ENCODE measurements around the gene ANP32D.
"Not testable (repeated sequence)": the region's sequence is repeated elsewhere in the genome, so short reads cannot be mapped to it uniquely, and the experiment has no call there.

ANP32D gene

DNA sequence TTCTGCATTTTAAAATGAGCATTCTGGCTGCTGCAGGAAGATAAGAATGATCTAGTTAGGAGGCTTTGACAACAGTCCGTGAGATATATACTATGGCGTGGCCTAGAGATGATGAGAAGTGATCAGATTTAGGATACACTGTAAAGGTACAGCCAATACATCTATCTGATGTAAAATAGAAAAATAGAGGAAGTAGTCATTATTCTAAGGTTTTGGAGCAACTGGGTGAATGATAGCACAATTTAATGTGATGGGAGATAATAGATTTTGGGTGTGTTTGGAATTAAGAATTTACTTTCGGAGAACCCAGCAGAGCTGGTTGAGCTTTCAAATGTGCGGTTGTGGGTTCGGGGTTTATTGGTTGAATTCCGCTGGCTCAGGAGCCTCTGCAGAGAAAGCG, at the start of gene ANP32D:
Gene ANP32D (plus strand): TSS at position 301 of the 400 bp plus-strand sequence. CDS start 106 bp downstream, outside the sequence.
- no peak for DNase-seq (ENCODE audit: low spot score)

DNA sequence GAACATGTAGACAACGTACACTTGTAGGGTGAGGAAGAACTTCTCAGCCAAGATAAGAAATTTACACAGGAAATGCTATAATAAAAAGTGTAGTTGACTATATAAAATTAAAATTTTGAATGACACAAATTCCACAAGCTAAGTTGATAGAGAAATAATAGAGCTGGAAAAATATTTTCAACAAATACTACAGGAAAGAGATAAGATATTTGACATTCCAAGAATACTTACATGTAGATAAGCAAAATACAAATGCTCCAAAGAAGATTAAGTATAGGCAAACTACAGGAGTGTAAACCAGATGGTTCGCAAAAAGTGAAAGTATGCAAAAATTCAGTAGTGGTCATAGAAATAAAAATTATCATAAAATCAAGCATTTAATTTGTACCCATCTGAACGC, 49.2 kb upstream of the ANP32D start:
- no peak for DNase-seq (ENCODE audit: low spot score)

DNA sequence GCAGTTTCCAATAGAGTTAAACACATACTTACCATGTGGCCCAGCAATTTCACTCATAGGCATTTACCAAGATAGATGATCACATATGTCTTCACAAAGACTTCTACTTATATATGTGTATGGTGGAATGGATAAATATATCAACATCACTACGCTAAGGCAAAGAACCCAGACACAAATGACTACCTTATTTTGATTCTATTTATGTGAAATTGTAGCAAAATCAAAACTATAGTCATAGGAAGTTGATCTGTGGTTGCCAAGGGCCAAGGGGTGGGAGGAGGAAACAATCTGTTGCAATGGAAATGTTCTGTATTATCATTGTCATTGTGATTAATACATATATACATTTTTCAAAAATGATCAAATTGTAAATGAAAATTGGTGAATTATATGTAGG, 47.7 kb upstream of the ANP32D start:
- no peak for DNase-seq (ENCODE audit: low spot score)

DNA sequence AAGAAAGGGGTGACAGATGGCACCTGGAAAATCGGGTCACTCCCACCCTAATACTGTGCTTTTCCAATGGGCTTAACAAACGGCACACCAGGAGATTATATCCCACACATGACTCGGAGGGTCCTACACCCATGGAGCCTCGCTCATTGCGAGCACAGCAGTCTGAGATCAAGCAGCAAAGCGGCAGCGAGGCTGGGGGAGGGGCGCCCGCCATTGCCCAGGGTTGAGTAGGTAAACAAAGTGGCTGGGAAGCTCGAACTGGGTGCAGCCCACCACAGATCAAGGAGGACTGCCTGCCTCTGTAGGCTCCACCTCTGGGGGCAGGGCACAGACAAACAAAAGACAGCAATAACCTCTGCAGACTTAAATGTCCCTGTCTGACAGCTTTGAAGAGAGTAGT, 38.3 kb upstream of the ANP32D start:
- DNase-seq (ENCODE audit: low spot score): not testable (repeated sequence)

DNA sequence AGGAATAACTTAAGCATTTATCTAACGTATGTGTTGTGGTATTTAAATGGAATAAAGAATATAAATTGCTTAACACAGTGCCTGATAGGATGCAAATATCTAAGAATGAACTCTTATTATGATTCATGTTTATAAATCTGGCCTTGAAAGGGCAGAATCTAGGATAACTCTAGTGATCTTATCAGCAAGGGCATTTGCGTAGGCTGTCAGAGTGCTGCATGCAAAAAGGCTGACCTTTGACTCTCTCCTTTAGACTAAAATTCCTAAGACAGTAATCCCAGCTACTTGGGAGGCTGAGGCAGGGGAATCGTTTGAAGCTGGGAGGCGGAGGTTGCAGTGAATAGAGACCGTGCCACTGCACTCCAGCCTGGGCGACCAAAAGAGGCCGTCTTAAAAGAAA, 31.3 kb upstream of the ANP32D start:
- no peak for DNase-seq (ENCODE audit: low spot score)

DNA sequence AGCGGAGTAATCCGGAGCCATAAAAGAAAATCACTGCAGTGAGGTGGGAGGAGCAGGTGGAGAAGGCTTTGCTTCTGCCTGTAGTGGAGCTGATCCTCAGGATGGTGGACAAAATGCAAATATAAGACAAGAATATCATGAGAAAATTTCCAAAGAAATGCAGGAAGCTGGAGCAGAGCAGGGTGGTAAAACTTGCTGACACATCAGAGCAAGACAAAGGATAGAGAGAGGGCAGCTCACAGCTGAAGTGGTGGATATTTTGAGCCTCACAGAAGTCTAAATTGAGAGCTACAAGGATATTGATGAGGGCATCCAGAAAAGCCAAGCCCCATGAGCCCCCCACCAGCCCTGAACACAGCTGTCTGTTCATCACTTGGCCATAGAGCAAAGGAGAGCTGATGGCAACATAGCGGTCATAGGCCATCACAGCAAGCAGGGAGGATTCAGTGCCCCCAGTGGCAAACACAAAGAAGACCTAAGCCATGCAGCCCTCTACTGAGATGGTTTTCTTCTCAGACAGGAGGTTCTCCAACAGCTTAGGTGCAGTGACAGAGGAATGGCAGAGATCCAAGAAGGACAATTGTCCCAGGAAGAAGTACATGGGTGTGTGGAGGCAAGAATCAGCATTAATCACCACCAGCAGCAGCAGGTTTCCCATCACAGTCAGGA, 30.0 kb upstream of the ANP32D start:
- peak; percentile 29 for DNase-seq (ENCODE audit: low spot score)

DNA sequence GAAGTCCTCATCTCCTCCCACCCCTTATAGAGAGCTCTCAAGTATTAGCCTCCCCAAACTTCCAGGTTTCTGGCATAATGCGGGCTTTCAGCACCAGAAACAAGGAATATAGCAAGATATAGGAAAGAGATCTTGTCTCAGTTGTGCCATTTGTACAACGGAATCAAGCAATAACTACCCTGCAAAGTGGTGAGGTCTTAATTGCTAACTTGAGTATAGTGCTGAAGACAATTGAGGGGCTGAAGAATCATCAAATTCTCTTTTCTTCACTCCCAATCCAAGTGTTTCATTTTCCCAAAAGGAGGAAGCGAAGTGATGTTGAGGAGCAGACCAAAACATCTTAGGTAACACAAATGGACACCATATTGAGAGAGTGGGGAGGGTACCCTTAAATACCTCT, 26.8 kb upstream of the ANP32D start:
- no peak for DNase-seq (ENCODE audit: low spot score)

DNA sequence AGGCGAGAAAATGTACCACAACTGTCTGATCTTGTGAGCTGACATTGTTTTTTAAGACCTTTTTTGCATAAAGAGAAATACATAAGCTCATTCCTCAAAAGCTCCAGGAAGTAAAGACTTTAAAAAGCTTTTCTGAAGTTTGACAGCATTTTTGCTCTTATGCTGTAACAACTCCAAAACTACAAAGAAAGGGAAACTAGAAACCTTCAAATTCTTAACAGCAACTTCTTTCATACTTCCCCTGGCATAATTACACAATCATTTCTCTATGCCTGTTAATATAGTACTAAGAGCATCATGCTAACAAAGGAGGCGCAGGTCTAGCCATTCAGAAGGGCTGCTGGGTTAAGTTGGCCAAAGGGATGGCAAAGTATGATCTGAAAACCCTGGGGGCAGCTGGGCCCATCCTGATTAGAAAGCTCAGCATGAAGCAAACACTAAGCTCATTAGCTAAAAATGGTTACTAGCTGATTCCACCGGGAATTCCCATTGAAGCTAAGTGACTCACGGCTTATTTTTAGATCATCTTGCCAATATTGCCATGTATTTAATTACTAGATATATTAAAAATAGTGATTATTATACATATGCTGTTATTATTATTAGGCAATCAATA, 26.1 kb upstream of the ANP32D start:
- no peak for DNase-seq (ENCODE audit: low spot score)

DNA sequence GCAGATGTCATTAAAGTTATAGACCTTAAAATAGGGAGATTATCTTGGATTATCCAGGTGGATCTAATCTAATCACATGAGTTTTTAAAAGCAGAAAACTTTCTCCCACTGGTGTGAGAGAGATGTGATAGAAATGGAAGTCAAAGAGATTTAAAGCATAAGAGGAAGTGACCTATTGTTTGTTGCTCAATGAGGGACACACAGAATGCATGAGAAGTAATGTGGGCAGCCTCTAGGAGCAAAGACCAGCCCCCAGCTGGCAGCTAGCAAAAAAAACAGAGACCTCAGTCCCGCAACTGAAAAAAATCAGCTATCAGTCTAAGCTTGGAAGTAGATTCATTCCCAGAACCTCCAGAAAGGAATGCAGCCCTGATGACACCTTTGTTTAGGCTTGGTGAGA, 24.6 kb upstream of the ANP32D start:
- no peak for DNase-seq (ENCODE audit: low spot score)

DNA sequence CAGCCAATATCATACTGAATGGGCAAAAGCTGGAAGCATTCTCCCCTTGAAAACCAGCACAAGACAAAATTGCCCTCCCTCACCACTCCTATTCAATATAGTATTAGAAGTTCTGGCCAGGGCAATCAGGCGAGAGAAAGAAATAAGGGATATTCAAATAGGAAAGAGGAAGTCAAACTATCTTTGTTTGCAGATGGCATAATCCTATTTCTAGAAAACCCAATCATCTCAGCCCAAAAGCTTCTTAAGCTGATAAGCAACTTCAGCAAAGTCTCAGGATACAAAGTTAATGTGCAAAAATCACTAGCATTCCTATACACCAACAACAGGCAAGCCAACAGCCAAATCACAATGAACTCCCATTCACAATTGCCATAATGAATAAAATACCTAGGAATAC, 21.0 kb upstream of the ANP32D start:
- DNase-seq (ENCODE audit: low spot score): no peak

DNA sequence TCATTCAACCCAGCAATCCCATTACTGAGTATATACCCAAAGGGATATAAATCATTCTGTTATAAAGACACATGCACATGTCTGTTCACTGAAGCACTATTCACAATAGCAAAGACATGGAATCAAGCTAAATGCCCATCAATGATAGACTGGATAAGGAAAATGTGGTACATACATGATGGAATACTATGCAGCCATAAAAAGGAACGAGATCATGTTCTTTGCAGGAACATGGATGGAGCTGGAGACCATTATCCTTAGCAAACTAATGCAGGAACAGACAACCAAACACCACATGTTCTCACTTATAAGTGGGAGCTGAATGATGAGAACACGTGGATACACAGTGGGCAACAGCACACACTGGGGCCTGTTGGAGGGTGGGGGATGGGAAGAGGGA, 19.4 kb upstream of the ANP32D start:
- DNase-seq (ENCODE audit: low spot score): not testable (repeated sequence)

DNA sequence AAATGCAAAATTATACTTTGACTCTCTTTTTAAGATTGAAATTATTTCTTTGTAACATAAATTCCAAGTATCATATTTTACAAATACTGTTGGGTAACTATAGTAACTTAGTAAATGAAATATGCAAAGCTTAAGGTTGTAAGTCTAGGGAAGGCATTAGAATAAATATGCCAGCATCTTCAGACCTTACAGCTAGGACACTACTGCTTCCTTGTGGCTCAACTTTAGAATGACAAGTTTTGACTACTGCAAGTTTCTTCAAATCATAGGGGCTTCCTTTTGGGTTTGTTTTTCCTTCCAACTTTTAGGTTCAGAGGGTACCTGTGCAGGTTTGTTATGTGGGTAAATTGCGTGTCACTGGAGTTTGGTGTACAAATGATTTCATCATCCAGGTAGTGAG, 17.7 kb upstream of the ANP32D start:
- peak; percentile 48 for DNase-seq (ENCODE audit: low spot score)

DNA sequence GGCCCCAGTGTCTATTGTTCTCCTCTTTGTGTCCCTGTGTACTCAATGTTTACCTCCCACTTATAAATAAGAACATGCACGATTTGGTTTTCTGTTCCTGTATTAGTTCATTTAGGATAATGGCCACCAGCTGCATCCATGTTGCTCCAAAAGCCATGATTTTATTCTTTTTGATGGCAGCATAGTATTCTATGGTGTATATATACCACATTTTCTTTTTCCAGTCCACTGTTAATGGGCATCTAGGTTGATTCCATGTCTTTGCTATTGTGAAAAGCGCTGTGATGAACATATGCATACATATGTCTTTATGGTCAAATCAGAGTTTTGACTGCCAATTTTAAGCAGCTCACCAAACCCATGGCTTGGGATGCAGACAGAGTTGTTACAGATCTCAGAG, 17.2 kb upstream of the ANP32D start:
- DNase-seq (ENCODE audit: low spot score): no peak

DNA sequence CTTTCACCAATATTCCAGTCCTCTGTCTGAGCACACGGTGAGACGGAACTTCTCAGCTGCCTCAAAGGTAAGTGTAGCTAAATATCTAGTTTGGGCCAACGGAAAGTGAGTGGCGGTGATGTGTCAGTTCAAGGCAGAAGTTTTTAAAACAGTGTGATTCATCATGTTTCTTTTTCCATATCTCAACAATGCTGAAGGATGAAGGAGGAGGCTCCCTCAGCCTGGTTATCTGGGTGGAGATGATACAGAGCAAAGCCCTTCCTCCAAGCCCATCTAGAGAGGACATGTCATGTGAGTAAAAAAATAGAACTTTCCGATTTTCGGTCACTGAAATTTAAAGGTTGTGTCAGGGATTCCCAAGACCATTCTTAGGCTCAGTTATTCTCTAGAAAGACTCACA, 13.1 kb upstream of the ANP32D start:
- no peak for DNase-seq (ENCODE audit: low spot score)

DNA sequence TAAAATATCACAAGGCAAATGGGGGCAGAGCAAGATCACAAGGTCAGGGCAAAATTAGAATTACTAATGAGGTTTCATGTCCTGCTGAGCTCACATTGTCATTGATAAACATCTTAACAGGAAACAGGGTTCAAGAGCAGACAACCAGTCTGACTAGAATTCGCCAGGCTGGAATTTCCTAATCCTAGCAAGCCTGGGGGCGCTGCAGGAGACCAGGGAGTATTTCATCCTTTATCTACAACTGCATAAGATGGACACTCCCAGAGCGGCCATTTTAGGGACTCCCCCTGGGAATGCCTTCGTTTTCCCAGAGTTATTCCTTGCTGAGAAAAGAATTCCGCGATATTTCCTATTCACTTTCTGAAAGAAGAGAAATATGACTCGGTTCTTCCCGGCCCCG, 3.3 kb upstream of the ANP32D start:
- DNase-seq (ENCODE audit: low spot score): not testable (repeated sequence)

DNA sequence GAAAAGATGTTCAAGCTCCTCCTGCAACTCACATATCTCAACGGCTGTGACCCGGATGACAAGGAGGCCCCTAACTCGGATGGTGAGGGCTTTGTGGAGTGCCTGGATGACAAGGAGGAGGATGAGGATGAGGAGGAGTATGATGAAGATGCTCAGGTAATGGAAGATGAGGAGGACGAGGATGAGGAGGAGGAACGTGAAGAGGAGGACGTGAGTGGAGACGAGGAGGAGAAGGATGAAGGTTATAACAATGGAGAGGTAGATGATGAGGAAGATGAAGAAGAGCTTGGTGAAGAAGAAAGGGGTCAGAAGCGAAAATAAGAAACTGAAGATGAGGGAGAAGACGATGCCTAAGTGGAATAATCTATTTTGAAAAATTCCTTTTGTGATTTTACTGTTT, 702 bp downstream of the ANP32D start:
- no peak for DNase-seq (ENCODE audit: low spot score)

DNA sequence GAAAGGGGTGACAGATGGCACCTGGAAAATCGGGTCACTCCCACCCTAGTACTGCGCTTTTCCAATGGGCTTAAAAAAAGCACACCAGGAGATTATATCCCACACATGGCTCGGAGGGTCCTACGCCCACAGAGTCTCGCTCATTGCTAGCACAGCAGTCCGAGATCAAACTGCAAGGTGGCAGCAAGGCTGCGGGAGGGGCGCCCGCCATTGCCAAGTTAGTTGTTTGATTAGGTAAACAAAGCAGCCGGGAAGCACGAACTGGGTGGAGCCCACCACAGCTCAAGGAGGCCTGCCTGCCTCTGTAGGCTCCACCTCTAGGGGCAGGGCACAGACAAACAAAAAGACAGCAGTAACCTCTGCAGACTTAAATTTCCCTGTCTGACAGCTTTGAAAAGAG, 2.1 kb downstream of the ANP32D start:
- DNase-seq (ENCODE audit: low spot score): not testable (repeated sequence)

DNA sequence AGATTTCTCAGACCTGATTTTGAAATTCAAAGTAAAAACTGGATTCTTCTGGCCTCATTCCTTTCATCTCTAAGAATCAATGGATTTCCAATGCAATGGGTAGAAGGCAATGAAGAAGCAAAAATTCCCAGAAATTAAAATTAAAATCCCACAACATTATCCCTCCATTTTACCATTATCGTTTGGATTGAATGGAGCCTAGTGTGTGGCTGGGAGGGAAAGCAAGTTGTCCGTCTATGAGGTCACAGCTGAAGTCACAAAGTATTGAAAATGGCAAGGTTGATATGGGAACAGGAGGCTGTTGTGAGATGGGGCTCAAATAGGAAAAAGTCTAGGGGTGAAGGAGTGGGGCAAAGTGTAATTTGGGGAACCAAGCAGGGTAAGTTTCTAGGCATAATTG, 9.8 kb downstream of the ANP32D start, which contains the start of gene C12orf54:
Gene C12orf54 (plus strand): TSS at position 301 of the 400 bp plus-strand sequence. CDS start 799 bp downstream, outside the sequence.
- no peak for DNase-seq (ENCODE audit: low spot score)

DNA sequence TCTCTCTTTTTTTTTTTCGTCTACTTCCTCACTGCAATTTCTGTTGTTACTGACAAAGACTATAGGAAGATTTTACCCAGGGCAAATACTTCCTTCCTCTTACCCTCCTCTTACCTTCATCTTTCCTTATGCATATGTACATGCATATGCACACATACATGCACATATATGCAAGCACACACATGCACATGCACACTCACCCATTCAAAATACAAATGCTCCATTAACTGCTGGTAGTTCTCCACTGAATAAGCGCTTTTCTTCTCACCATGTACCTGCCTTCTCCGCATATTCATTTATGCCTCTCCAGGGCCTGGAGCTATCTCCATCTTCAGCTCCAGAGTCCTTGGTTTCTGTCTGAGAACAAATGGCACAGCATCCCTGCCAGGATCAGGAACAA, 10.6 kb downstream of the ANP32D start:
- DNase-seq (ENCODE audit: low spot score): no peak

DNA sequence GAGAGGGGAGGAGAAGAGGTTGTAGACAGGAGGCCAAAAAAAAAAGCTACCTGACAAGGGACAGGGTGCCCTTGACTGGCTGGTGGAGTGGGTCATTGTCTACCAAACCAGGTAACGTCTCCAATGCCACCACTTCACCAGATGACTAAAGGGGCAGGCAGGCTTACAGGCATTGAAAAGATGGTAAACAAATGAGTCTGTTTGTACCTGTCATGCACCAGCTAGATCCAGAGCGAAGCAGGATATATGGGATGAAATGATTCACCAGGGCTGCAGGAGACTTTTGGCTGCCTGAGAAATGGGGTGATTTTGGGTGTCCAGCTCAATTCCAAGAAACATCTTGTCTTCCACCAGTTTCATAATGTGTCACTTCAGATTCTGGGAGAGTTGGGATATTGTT, 13.9 kb downstream of the ANP32D start:
- no peak for DNase-seq (ENCODE audit: low spot score)

DNA sequence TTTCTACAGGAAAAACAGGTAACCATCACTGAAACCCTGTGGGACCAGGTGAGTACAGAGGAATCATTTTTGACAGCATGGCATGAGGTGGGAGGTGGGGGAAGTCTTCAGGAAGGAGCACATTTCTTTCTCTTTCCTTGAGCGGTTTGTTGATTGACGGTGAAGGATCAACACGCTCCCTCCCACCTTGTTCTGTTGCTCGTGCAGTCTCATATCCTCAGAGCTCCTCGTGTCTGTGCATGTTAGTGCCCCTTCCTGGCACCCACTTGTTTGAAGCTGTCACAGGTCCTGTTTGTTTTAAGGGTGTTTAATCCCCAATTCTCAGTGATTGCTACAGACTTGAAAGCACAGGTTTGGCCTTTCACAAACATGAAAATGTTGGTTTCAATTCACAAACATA, 14.3 kb downstream of the ANP32D start:
- no peak for DNase-seq (ENCODE audit: low spot score)

DNA sequence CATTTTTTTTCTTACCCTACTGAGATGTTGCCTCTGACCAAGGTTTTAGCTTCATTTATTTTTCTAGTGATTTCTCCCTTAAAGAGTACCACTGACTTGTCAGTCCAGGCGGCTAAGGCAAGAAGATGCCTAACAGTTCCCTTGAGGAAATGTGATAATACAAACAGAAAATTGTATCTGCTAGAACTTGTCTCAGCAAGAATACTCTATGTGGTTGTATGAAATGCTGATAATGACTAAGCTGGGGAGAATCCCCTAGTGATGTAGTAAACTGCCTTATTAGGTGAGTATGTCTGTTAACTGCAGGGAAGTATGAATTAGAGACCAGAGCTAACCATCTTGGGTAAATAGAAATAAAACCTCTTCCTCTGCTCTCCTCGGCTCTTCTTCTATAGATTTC, 16.7 kb downstream of the ANP32D start:
- no peak for DNase-seq (ENCODE audit: low spot score)

DNA sequence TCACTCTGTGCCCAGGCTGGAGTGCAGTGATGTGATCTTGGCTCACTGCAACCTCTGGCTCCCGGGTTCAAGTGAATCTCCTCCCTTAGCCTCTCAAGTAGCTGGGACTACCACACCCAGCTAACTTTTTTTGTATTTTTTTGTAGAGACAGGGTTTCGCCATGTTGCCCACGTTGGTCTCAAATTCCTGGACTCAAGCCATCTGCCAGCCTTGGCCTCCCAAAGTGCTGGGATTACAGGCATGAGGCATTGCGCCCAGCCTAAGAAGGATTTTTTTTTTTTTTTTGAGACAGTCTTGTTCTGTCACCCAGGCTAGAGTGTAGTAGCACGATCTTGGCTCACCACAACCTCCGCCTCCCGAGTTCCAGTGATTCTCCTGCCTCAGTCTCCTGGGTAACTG, 17.1 kb downstream of the ANP32D start:
- DNase-seq (ENCODE audit: low spot score): not testable (repeated sequence)

DNA sequence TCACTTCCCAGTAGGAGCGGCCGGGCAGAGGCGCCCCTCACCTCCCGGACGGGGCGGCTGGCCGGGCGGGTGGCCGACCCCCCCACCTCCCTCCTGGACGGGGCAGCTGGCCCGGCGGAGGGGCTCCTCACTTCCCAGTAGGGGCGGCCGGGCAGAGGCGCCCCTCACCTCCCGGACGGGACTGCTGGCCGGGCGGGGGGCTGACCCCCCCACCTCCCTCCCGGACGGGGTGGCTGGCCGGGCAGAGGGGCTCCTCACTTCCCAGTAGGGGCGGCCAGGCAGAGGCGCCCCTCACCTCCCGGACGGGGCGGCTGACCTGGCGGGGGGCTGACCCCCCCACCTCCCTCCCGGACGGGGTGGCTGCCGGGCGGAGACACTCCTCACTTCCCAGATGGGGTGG, 27.9 kb downstream of the ANP32D start:
- DNase-seq (ENCODE audit: low spot score): not testable (repeated sequence)

All from NAMALWA (cell line).